ENCODE data around the gene ACOT7. TPM values are rescaled to one million over a fixed set of nuclear protein-coding genes. Genes with fewer than 3 reads are reported as not detected.

The ACOT7 gene
- total and polyA plus RNA-seq, 2 of the 13 experiments (the other 11 are each of a cell fraction or from before 2014, with no cell fraction given) = 33.0 to 55.8 TPM

DNA sequence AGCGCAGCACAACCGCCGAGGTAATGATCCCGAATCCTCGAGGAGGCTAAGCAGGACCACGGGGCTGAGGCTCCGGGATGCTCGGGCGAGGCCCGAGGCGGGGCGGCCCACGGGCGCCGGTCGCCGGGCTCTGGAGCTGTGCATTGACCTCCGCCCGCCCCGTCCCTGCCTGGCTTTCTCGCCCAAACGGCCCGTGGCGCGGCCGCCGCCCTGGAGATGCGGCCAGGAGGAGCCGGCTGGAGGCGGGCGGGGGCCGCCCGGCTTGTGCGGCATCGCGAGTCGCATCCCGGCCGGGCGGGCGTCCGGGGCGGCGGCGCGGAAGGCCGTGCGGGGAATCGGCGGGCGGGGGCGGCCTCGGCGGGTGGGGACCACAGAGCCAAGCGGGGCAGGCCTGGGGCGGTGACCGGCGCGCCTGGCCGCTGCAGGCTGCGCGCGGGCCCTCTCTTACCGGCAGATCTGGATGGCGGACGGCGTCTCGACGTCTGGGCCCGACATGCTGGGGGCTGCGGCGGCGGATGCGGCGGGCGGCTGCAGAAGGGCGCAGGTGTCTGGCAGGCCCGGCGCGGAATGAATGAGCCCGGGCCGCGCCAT is 663 bp downstream of the ACOT7 start (continued):
- 0 out of 2 replicates have a peak, but pooled peaks have one; percentile 6 for TF ChIP-seq SP5 (CRISPR knock-in tag; IDR thresholded peaks at IDR 0.05; ENCODE audit: borderline replicate concordance, low read depth)
- TF ChIP-seq TRIM22 (IDR thresholded peaks at IDR 0.05) = no peak
- no peak for TF ChIP-seq HNRNPK (IDR thresholded peaks at IDR 0.05; ENCODE audit: low read depth, low read length, poor library complexity, severe bottlenecking)
- TF ChIP-seq ZNF777 (CRISPR knock-in tag; IDR thresholded peaks at IDR 0.05) = peak; percentile 64; the same call in 1 of the 2 replicates
- TF ChIP-seq POLR2G (IDR thresholded peaks at IDR 0.05; ENCODE audit: low read depth, low read length) = no peak
- peak; percentile 9; the same call in 1 of the 2 replicates for TF ChIP-seq POLR2AphosphoS5 (IDR thresholded peaks at IDR 0.05; ENCODE audit: low read depth, low read length)
- peak; percentile 59; the same call in 1 of the 2 replicates for TF ChIP-seq SPEN (CRISPR knock-in tag; IDR thresholded peaks at IDR 0.05; ENCODE audit: low read depth)
- TF ChIP-seq, protein P1, sequence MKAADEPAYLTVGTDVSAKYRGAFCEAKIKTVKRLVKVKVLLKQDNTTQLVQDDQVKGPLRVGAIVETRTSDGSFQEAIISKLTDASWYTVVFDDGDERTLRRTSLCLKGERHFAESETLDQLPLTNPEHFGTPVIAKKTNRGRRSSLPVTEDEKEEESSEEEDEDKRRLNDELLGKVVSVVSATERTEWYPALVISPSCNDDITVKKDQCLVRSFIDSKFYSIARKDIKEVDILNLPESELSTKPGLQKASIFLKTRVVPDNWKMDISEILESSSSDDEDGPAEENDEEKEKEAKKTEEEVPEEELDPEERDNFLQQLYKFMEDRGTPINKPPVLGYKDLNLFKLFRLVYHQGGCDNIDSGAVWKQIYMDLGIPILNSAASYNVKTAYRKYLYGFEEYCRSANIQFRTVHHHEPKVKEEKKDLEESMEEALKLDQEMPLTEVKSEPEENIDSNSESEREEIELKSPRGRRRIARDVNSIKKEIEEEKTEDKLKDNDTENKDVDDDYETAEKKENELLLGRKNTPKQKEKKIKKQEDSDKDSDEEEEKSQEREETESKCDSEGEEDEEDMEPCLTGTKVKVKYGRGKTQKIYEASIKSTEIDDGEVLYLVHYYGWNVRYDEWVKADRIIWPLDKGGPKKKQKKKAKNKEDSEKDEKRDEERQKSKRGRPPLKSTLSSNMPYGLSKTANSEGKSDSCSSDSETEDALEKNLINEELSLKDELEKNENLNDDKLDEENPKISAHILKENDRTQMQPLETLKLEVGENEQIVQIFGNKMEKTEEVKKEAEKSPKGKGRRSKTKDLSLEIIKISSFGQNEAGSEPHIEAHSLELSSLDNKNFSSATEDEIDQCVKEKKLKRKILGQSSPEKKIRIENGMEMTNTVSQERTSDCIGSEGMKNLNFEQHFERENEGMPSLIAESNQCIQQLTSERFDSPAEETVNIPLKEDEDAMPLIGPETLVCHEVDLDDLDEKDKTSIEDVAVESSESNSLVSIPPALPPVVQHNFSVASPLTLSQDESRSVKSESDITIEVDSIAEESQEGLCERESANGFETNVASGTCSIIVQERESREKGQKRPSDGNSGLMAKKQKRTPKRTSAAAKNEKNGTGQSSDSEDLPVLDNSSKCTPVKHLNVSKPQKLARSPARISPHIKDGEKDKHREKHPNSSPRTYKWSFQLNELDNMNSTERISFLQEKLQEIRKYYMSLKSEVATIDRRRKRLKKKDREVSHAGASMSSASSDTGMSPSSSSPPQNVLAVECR (CRISPR knock-in tag; IDR thresholded peaks at IDR 0.05; ENCODE audit: borderline replicate concordance) = 0 out of 2 replicates have a peak, but pooled peaks have one; percentile 35
- TF ChIP-seq ZNF749 (CRISPR knock-in tag; IDR thresholded peaks at IDR 0.05; ENCODE audit: borderline replicate concordance) = 0 out of 2 replicates have a peak, but pooled peaks have one; percentile 39
- 0 out of 2 replicates have a peak, but pooled peaks have one; percentile 30 for TF ChIP-seq ZNF761 (CRISPR knock-in tag; conservative IDR thresholded peaks at IDR 0.05)

Data from HepG2 (cell line).